HG03103 (cell line): ENCODE results near the gene TSPAN7.

ENCODE experiments used
- ATAC-seq: cut with Tn5 transposase; IDR thresholded peaks from one replicate; pipeline ENCODE4 v1.9.1; 2021; ENCODE audit warnings: low read depth; ENCODE audit not compliant: unreplicated experiment

The TSPAN7 gene

GRCh38 chrX:38561126-38561868 lies at the start of gene TSPAN7:
TSS of gene TSPAN7 (plus strand) at chrX:38561542. CDS start at chrX:38561547, 5 bp downstream.
- no peak for ATAC-seq

- ATAC-seq, result no peak
Measured at GRCh38 chrX:38513112-38513742, 48.1 kb upstream of the TSPAN7 start.

GRCh38 chrX:38514016-38514854 lies 47.1 kb upstream of the TSPAN7 start:
- no peak for ATAC-seq

GRCh38 chrX:38515291-38515690 lies 46.1 kb upstream of the TSPAN7 start:
- ATAC-seq, result no peak

GRCh38 chrX:38516196-38516774 lies 45.1 kb upstream of the TSPAN7 start:
- ATAC-seq, result no peak

- ATAC-seq, result no peak
Measured at GRCh38 chrX:38519651-38520050, 41.7 kb upstream of the TSPAN7 start.

- no peak for ATAC-seq
Measured at GRCh38 chrX:38538134-38538533, 23.2 kb upstream of the TSPAN7 start.

- ATAC-seq, result no peak
Measured at GRCh38 chrX:38539748-38540147, 21.6 kb upstream of the TSPAN7 start.

- ATAC-seq, result no peak
Measured at GRCh38 chrX:38548508-38548907, 12.8 kb upstream of the TSPAN7 start.

- no peak for ATAC-seq
Measured at GRCh38 chrX:38552721-38553120, 8.6 kb upstream of the TSPAN7 start.

- no peak for ATAC-seq
Measured at GRCh38 chrX:38558686-38559085, 2.7 kb upstream of the TSPAN7 start.

GRCh38 chrX:38560776-38561125 lies 591 bp upstream of the TSPAN7 start:
- ATAC-seq, result no peak

- no peak for ATAC-seq
Measured at GRCh38 chrX:38561951-38562719, 793 bp downstream of the TSPAN7 start.

GRCh38 chrX:38563030-38563429 lies 1.7 kb downstream of the TSPAN7 start:
- ATAC-seq, result no peak

GRCh38 chrX:38570396-38570795 lies 9.1 kb downstream of the TSPAN7 start:
- ATAC-seq, result no peak

GRCh38 chrX:38571058-38571457 lies 9.7 kb downstream of the TSPAN7 start:
- ATAC-seq, result no peak

- no peak for ATAC-seq
Measured at GRCh38 chrX:38574858-38575257, 13.5 kb downstream of the TSPAN7 start.

GRCh38 chrX:38575888-38576287 lies 14.5 kb downstream of the TSPAN7 start:
- no peak for ATAC-seq

GRCh38 chrX:38577738-38578137 lies 16.4 kb downstream of the TSPAN7 start:
- no peak for ATAC-seq

GRCh38 chrX:38578167-38578566 lies 16.8 kb downstream of the TSPAN7 start:
- no peak for ATAC-seq
